NCI-H1436 treated with DMSO at 0.1 percent for 48 hours (cell line): ENCODE data around the gene CADM1.

Source experiments
- DNase-seq: peaks from one replicate; lab custom pipeline; 2025; lab: John Stamatoyannopoulos, UW

The CADM1 gene

GRCh38 chr11:115515647-115516395, 11.6 kb upstream of the CADM1 start:
- DNase-seq: no peak

GRCh38 chr11:115506954-115507675, 2.9 kb upstream of the CADM1 start:
- DNase-seq: no peak

- no peak for DNase-seq
These were observed 960 bp upstream of the CADM1 start for GRCh38 chr11:115505175-115505574.

- no peak for DNase-seq
These were observed 334 bp downstream of the CADM1 start for GRCh38 chr11:115503886-115504275.

- no peak for DNase-seq
These were observed 931 bp downstream of the CADM1 start for GRCh38 chr11:115503083-115503885.

GRCh38 chr11:115502636-115503082, 1.6 kb downstream of the CADM1 start:
- DNase-seq: no peak

GRCh38 chr11:115501893-115502589, 2.2 kb downstream of the CADM1 start:
- DNase-seq: no peak

- DNase-seq: no peak
These were observed 2.7 kb downstream of the CADM1 start for GRCh38 chr11:115501502-115501892.

- DNase-seq: no peak
These were observed 3.4 kb downstream of the CADM1 start for GRCh38 chr11:115500547-115501501.

- no peak for DNase-seq
These were observed 4.3 kb downstream of the CADM1 start for GRCh38 chr11:115499891-115500290.

GRCh38 chr11:115499241-115499799, 4.9 kb downstream of the CADM1 start:
- no peak for DNase-seq

GRCh38 chr11:115498354-115498753, 5.9 kb downstream of the CADM1 start:
- DNase-seq: no peak

GRCh38 chr11:115497303-115497702, 6.9 kb downstream of the CADM1 start:
- no peak for DNase-seq

GRCh38 chr11:115496892-115497291, 7.3 kb downstream of the CADM1 start:
- DNase-seq: no peak

- no peak for DNase-seq
These were observed 10.3 kb downstream of the CADM1 start for GRCh38 chr11:115493905-115494304.

GRCh38 chr11:115493488-115493887, 10.7 kb downstream of the CADM1 start:
- DNase-seq: no peak

GRCh38 chr11:115489466-115489865, 14.7 kb downstream of the CADM1 start:
- no peak for DNase-seq

- DNase-seq: no peak
These were observed 15.3 kb downstream of the CADM1 start for GRCh38 chr11:115488945-115489344.

- no peak for DNase-seq
These were observed 22.7 kb downstream of the CADM1 start for GRCh38 chr11:115481528-115481927.

GRCh38 chr11:115480611-115481010, 23.6 kb downstream of the CADM1 start:
- no peak for DNase-seq

- DNase-seq: no peak
These were observed 26.8 kb downstream of the CADM1 start for GRCh38 chr11:115477410-115477809.
